ENCODE data around the gene SMARCAD1. TPM values are rescaled to one million over a fixed set of nuclear protein-coding genes. Genes with fewer than 3 reads are reported as not detected.

SMARCAD1 gene
- total RNA-seq, 1 donor from 2014 or later: 28.1 TPM

GRCh38 chr4:94169803-94170372 is 37.8 kb upstream of the SMARCAD1 start:
- H3K4me3 ChIP-seq (ENCODE audit: low read depth, low read length): no peak overlapping the region
- no peak for TF ChIP-seq CTCF (conservative IDR thresholded peaks at IDR 0.05; ENCODE audit: low read depth, low read length)
- no peak for DNase-seq (ENCODE audit: low read depth)

- DNase-seq (ENCODE audit: low read depth): no peak
- no peak overlapping the region for H3K4me3 ChIP-seq (ENCODE audit: low read depth, low read length)
- TF ChIP-seq CTCF (conservative IDR thresholded peaks at IDR 0.05; ENCODE audit: low read depth, low read length): peak; percentile 59
These were observed 36.0 kb upstream of the SMARCAD1 start for GRCh38 chr4:94171616-94172015.

- no peak for DNase-seq (ENCODE audit: low read depth)
- TF ChIP-seq CTCF (conservative IDR thresholded peaks at IDR 0.05; ENCODE audit: low read depth, low read length): no peak
- H3K4me3 ChIP-seq (ENCODE audit: low read depth, low read length): no peak overlapping the region
These were observed 32.0 kb upstream of the SMARCAD1 start for GRCh38 chr4:94175553-94176261.

GRCh38 chr4:94177822-94178221 is 29.8 kb upstream of the SMARCAD1 start:
- H3K4me3 ChIP-seq (ENCODE audit: low read depth, low read length): no peak overlapping the region
- no peak for DNase-seq (ENCODE audit: low read depth)
- no peak for TF ChIP-seq CTCF (conservative IDR thresholded peaks at IDR 0.05; ENCODE audit: low read depth, low read length)

GRCh38 chr4:94181815-94182214 is 25.9 kb upstream of the SMARCAD1 start:
- no peak for DNase-seq (ENCODE audit: low read depth)
- no peak overlapping the region for H3K4me3 ChIP-seq (ENCODE audit: low read depth, low read length)
- TF ChIP-seq CTCF (conservative IDR thresholded peaks at IDR 0.05; ENCODE audit: low read depth, low read length): no peak

- no peak overlapping the region for H3K4me3 ChIP-seq (ENCODE audit: low read depth, low read length)
- TF ChIP-seq CTCF (conservative IDR thresholded peaks at IDR 0.05; ENCODE audit: low read depth, low read length): no peak
- DNase-seq (ENCODE audit: low read depth): no peak
These were observed 4.9 kb upstream of the SMARCAD1 start for GRCh38 chr4:94202769-94203168.

GRCh38 chr4:94208266-94208665 is 601 bp downstream of the SMARCAD1 start:
- no peak for DNase-seq (ENCODE audit: low read depth)
- no peak for TF ChIP-seq CTCF (conservative IDR thresholded peaks at IDR 0.05; ENCODE audit: low read depth, low read length)
- H3K4me3 ChIP-seq (ENCODE audit: low read depth, low read length): peak overlapping the region; percentile 90
